EL (cell line): ENCODE data around the gene LRMDA.

Source experiments
- DNase-seq: peaks from one replicate; pipeline ENCODE4 v3.0.0-alpha.2; 2016

LRMDA gene

GRCh38 chr10:75682649-75683557, 251.5 kb downstream of the LRMDA start:
- no peak for DNase-seq

- DNase-seq, result no peak
Measured at GRCh38 chr10:75685187-75685586, 253.8 kb downstream of the LRMDA start.

GRCh38 chr10:75688506-75689300, 257.3 kb downstream of the LRMDA start:
- no peak for DNase-seq

- no peak for DNase-seq
Measured at GRCh38 chr10:75693489-75693888, 262.1 kb downstream of the LRMDA start.

- DNase-seq, result no peak
Measured at GRCh38 chr10:75694269-75694668, 262.8 kb downstream of the LRMDA start.

GRCh38 chr10:75694790-75695189, 263.4 kb downstream of the LRMDA start:
- DNase-seq, result no peak

GRCh38 chr10:75695994-75696393, 264.6 kb downstream of the LRMDA start:
- DNase-seq, result no peak

GRCh38 chr10:75696536-75696935, 265.1 kb downstream of the LRMDA start:
- no peak for DNase-seq

GRCh38 chr10:75703191-75703854, 271.9 kb downstream of the LRMDA start:
- DNase-seq, result no peak

GRCh38 chr10:75705426-75705825, 274.0 kb downstream of the LRMDA start:
- DNase-seq, result no peak

GRCh38 chr10:75707080-75707840, 275.8 kb downstream of the LRMDA start:
- no peak for DNase-seq

GRCh38 chr10:75708060-75708459, 276.6 kb downstream of the LRMDA start:
- no peak for DNase-seq

GRCh38 chr10:75709245-75709644, 277.8 kb downstream of the LRMDA start:
- no peak for DNase-seq

- no peak for DNase-seq
Measured at GRCh38 chr10:75709811-75710210, 278.4 kb downstream of the LRMDA start.

- no peak for DNase-seq
Measured at GRCh38 chr10:75712242-75712880, 280.9 kb downstream of the LRMDA start.

GRCh38 chr10:75716506-75716905, 285.1 kb downstream of the LRMDA start:
- no peak for DNase-seq

- no peak for DNase-seq
Measured at GRCh38 chr10:75717126-75717916, 285.9 kb downstream of the LRMDA start.

- no peak for DNase-seq
Measured at GRCh38 chr10:75718991-75719390, 287.6 kb downstream of the LRMDA start.

- DNase-seq, result no peak
Measured at GRCh38 chr10:75720157-75720556, 288.7 kb downstream of the LRMDA start.

GRCh38 chr10:75722020-75722419, 290.6 kb downstream of the LRMDA start:
- no peak for DNase-seq

- no peak for DNase-seq
Measured at GRCh38 chr10:75722609-75723008, 291.2 kb downstream of the LRMDA start.
